HG03460 (cell line): ENCODE measurements around the gene ZNF283.

Source experiments
- ATAC-seq: cut with Tn5 transposase; IDR thresholded peaks from one replicate; pipeline ENCODE4 v1.9.1; 2021; ENCODE audit not compliant: unreplicated experiment

ZNF283 gene

DNA sequence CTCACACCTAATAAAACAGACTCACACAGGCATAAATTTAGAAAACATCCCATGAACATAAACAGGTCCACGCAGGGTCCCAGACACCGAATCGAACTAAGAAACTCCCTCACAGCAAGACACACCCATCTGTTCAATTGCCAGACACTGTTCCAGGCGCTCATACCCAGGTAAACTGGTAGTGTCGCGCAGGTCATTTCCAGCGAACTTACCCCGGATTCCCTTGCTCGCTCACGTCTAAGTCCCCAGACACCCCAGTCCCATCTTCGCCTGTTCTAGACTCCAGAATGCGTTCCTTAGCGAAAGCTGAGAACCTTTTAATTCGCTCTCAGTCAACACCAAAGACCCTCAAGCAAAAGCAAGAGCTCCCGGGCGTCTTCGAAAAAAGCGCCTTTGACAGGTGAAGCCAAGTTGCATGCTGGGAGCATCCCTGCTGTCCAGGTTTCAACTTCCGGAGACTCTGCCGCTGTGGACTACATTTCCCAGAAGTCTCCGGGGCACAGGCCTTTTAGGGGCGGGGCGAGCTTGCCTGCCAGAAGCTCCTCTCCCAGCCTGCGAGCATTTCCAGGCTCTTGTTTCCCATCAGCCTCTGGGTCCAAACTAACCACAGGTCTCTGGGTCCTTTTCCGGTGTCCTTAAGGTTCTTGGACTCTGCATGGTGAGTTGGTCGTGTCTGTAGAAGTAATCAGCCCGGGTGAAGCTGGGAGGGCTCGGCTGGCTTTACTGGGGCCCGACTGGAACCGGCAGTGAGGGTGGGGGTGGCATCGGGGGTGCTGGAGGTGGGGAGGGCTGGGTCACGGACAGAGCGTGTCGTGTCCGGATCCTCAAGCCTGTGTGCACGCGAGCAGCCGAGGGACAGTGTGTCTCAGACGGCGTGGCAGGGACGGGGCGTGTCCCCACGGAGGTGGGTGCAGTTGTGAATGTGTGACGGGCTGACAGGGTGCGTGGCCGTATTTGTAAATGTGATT lies at the start of gene ZNF283:
ZNF283 (plus strand) TSS at position 535 of the 968 bp plus-strand sequence. CDS start 6,184 bp downstream, outside the sequence.
- peak; percentile 84 for ATAC-seq

- ATAC-seq: no peak
These were observed 48.5 kb upstream of the ZNF283 start for GRCh38 chr19:43778651-43779050.

DNA sequence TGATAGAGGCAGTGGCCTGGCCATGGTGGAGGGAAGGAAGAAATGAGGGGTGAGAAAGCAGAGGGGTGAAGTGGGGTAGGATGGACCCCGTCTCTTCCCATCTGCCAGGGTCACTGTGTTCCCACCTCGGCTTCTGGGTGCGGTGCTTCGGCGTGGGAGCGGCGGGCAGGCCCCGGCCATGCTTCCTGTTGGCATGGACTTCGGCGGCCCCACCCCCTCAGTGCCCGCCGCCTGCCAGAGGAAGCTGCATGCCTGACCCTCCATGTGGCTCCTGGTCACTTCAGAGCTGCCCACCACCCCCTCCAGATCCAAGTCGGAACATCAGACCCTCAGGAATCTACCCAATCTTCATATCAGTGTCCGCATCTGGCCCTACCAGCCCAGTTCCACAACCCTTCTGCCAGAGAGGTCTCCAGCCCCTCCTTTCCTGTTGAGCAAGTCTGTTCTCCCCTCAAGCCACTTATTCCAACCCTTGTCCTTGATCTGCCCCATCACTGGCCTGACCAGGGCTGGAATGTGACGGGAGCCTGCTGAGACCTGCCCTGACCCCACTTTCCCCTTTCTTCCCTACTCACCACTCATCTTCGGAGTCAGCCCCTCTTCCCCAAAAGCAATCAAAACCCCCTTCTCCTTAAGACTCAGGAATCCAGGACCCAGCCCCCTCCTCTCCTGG lies 47.8 kb upstream of the ZNF283 start:
- no peak for ATAC-seq

GRCh38 chr19:43779820-43780219 lies 47.3 kb upstream of the ZNF283 start:
- no peak for ATAC-seq

GRCh38 chr19:43780706-43781525 lies 46.2 kb upstream of the ZNF283 start, which contains the start of gene KCNN4:
TSS of gene KCNN4 (minus strand) at chr19:43780973. CDS start at chr19:43780861, 112 bp downstream.
- no peak for ATAC-seq

GRCh38 chr19:43781630-43782310 lies 45.4 kb upstream of the ZNF283 start:
- ATAC-seq: no peak

- no peak for ATAC-seq
These were observed 44.8 kb upstream of the ZNF283 start for GRCh38 chr19:43782311-43782660.

DNA sequence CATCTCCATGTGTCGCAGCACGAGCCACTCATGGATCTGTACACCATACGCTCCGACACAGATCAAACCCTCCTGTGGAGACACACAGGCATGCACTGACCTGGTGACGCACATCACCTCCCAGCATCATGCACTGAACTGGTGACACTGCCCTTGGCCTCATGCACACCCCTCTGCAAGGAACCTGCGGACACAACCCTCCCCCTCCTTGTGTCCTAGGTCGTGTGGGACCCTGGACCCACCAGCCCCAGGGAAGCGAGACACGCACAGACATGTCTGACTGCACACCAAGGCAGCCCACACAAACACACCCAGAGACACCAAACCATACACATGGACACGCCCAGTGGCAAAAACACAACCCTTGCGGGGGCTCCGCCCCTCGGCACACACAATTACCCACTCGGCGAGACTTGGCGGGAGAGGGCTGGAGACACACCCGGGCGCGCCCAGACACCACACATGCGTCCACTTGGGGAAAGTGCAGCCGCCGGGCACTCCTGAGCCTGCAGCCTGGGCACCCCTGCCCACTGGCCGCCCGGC lies 44.4 kb upstream of the ZNF283 start:
- ATAC-seq: no peak

GRCh38 chr19:43783636-43784035 lies 43.5 kb upstream of the ZNF283 start:
- no peak for ATAC-seq

GRCh38 chr19:43784241-43784980 lies 42.7 kb upstream of the ZNF283 start:
- ATAC-seq: no peak

DNA sequence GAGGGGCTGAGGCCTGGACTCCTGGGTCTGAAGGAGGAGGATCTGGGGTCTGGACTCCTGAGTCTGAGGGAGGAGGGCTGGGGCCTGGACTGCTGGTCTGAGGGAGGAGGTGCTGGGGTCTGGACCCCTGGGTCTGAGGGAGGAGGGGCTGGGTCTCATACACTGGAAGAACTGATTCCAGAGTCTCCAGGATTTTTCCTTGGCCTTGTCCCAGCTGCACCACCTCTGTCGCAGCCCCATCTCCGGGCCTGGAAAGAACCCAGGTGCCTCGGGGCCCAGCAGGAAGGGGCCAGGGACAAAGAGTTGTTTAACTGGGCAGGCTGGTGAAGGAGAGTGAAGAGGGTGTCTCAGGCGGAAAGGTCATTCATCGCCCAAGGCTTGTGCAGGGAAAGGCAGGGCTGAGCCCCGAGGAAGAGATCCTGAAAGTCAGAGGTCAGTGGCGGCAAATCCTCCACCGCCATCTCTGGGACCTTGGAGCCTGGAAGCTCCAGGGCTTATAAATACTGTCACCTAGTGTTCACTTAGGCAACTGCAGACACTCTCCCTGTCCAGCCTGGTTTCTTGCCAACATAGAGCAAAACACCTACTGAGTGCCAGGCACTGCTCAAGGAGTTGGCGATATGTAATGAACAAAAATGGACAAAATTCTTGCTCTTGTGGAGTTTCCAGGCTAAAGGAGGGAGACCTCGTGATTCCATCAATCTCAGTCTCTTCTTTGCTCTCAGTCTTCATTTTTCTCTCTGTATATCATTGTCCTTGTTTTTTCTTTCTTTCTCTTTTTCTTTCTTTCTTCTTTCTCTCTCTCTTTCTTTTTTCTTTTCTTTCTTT lies 41.9 kb upstream of the ZNF283 start:
- ATAC-seq: no peak

DNA sequence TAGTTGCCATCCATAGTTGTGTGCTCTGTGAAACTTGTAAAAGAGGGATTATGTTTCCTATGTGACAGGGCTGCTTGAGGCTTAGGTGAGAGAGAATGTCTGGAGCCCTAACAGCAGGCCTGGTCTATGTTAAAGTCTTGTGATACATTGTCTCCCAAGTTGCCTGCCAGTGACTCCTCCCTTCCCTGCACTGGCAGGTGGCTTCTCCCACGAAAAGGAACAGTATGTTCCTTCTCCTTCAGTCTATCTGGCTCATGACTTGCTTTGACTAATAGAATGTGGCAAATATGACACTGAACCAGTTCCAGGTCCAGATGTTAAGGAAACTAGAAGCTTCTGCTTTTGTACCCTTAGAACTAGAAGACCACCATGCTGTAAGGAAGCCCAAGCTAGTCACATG lies 40.5 kb upstream of the ZNF283 start:
- ATAC-seq: no peak

- no peak for ATAC-seq
These were observed 38.1 kb upstream of the ZNF283 start for GRCh38 chr19:43789029-43789428.

DNA sequence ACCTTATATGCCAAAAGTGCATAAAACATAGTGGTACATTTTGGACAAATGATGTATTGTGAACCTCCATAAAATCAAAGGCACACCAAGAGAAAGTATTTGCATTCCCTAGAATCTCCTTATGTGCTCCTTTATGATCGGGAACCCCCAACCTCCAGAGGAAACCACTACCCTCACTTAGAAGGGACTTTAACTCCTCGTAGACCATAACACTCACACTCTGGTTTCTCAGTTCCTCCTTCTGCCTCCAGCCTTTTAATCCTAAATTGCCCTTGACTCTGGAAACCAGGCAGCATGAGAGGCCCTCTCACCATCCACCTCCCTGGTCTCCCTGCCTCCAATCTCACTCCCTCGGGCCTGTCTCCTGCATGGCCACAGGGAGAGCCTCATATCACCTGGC lies 36.5 kb upstream of the ZNF283 start:
- no peak for ATAC-seq

DNA sequence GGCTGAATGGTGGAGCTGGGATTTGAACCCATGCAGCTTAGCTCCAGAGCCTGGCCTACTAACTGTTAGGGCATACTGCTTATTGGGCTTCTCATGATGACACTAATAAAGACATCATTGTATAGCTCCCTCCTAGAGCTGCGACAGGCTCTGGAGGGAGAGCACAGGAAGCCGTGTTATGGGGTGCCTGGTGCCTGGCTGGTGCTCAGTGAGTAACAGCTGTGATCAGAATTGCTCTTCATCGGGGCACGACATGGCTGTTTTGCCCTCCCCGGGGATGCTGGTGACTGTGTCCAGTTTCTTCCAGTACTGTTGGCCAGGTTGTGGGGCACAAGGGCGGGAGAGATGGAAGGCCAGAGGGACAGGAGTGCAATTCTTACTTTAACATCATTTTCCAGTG lies 30.0 kb upstream of the ZNF283 start:
- no peak for ATAC-seq

DNA sequence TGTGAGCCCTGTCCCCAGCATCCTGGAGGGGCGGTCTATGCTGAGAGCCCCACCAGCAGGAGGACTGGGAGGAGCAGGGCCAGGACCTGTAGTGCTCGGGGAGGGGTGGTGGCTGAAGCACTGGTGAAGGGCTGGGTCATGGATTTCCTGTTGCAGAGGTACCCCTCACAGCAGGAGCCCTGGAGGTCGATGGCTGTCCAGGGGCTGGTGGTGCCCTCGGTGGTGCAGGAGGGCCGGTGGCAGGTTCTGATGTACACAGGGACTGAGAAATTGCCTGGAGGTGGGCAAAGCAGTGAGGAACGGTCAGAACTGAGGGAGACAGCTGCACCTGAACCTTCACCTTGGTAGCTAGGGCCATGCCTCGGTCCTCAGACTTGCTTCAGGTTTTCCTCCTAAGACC lies 29.6 kb upstream of the ZNF283 start:
- ATAC-seq: no peak

DNA sequence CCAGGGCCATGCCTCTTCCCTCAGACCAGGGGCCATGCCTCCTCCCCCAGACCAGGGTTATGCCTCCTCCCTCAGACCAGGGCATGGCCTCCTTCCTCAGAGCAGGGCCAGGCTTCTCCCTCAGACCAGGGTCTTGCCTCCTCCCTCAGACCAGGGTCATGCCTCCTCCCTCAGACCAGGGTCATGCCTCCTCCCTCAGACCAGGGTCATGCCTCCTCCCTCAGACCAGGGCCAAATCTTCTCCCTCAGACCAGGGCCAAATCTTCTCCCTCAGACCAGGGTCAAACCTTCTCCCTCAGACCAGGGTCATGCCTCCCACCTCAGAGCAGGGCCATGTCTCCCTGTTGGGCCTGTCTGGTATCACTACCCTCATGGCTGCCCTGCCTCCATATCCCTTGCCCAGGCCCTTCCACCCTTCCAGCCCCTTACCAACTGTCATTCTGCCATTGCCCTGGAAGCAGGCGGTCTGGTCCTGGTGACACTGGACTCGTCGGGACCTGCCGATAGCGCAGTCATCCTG lies 29.0 kb upstream of the ZNF283 start:
- ATAC-seq: no peak

DNA sequence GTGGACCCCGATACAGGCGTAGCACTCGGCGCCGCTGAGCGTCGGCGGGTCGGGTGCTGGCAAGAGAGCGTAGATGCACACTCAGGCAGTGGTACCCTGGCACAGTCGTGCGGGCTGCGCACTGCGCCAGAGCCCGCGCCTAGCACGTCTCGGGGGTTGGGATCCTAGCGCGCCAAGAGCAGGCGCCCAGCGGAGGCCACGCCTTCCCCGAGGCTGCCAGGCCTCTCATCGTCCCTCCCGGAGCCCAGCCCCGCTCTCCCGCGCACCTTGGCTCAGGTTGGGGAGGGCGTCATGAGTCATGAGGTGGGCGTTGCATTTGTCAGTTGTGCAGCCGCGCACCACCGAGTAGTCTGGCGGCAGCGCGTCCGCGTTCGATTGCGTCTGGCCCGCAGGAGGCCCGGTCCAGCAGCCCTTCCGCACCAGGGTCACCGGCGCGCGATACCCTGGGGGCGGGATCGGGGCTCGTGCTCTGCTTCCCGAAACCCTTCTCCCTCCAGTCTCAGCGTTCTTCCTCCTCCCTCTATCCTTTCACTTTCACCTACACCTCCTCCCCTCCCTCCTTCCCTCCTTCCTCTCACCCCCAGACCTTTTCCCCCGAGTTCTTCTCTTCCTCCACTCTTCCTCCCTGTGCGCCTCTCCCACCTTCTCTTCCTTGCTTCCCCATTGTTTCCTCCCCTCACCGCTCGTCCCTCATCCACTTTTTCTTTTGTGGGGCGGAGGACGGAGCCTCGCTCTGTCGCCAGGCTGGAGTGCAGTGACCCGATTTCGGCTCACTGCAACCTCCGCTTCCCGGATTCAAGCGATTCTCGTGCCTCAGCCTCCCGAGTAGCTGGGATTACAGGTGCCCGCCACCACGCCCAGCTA lies 28.3 kb upstream of the ZNF283 start:
- no peak for ATAC-seq
